Measurements from ENCODE around the gene COMP. TPM values are rescaled to one million over a fixed set of nuclear protein-coding genes. Genes with fewer than 3 reads are reported as not detected.
"Not testable (repeated sequence)": the region's sequence is repeated elsewhere in the genome, so short reads cannot be mapped to it uniquely, and the experiment has no call there.

COMP gene
- total RNA-seq: under 0.01 TPM

DNA sequence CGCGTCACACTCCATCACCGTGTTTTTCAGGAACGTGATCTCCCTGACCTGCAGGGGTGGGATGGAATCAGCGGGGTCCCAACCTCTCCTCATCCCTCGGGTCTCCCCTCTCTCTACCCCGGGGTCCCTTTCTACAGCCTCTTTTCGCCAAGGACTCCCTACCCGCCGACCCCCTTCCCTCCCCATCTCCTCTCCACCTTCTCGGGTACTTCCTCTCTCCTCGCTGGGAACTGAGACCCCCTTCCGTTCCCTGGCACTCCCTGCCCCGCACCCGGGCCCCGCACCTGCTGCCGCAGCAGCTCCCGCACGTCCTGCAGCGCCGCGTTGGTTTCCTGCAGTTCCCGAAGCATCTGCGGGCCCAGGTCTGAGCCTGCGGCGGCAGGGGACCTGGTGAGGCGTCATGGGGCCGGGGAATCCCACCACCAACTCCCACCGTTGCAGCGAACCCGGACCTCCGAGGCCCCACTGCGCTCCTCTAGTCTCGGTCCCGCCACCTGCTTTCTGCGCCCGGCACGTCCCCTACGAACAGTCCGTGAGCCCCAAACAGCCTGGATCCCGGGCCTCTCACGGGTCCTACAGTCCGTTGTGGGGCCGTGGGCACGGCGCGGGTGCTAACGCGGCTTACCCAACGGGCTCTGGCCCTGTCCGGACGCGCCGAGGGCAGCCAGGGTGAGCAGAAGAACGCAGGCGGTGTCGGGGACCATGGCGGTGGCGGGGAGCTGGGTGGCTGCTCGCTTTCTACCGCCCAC, at the start of gene COMP:
Gene COMP (minus strand): TSS at position 740 of the 749 bp plus-strand sequence. CDS start 36 bp downstream, at position 704.
- peak in 1 of 3 donors; percentile 18 for DNase-seq (ENCODE audit: low read depth in 2 of 3, low spot score in 2 of 3)

DNA sequence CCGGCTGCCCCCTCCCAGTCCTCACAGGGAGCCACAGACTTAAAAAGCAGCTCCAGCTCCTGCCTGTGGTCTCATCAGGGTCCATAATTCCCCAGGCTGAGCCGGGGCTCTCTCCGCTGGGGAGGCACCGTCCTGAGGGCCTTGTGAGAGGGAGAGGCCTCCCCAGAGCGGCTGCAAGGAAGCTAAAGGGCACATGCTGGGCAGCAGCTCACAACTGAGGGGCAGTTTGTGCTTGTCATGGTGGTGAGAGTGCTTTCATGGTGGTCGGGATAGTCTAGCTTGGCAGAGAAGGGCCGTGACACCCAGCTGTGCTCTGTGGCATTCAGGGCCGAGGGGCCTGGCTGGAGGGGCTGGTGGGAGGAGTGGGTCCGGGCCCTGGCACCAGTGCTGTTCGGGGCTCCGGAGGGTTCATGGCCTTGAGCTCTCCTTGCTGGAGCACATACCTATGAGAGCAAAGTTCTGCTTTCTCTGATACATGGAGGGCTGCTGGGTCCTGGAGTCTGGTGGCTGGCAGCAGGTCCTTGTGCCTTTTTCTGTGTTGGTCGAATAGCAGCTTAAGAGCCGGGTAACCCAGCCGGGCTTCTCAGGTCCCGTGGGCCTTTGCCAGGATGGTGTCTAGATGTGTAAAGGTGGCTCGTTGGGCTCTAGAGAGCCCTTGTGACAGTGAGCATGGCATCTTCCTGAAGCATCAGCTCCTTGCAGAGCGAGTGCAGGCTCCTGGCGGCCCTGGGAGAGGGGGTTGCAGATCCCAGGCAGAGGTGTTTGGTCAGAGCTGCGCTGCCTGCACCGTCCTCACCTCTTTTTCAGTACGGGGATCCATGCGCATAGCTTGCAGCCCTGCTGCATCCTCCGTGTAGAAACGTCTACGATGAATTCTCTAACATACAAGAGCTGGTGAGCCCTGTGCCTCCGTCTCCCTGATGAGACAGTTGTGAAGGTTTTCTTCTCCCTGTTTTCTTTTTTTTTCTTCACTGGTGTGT, 49.5 kb upstream of the COMP start:
- no peak for DNase-seq (ENCODE audit: low read depth in 2 of 3, low spot score in 2 of 3)

GRCh38 chr19:18839465-18840287, 48.6 kb upstream of the COMP start:
- DNase-seq (ENCODE audit: low read depth in 2 of 3, low spot score in 2 of 3): no peak

DNA sequence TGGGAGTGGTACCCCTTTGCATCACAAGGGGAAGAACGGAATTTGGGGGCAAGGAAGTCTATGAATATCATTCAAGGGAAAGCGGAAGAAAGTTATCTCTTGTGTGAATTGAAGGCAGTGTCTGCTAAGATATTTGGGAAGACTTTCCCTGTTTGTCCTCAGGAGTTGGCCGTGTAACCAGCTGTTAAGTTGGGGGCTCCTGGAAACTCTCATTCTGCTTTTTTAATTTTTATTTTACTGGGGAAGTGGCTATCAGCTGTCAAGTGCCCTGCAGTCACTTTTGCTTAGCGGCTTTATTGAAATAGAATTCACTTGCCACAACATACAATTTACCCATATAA, 43.5 kb upstream of the COMP start:
- no peak for DNase-seq (ENCODE audit: low read depth in 2 of 3, low spot score in 2 of 3)

GRCh38 chr19:18833849-18834643, 42.9 kb upstream of the COMP start:
- no peak for DNase-seq (ENCODE audit: low read depth in 2 of 3, low spot score in 2 of 3)

- DNase-seq (ENCODE audit: low read depth in 2 of 3, low spot score in 2 of 3): peak in 1 of 3 donors; percentile 11
These were observed 42.0 kb upstream of the COMP start for GRCh38 chr19:18833141-18833476.

GRCh38 chr19:18832306-18833140, 41.4 kb upstream of the COMP start:
- peak in 2 of 3 donors; percentile 24 to 46 for DNase-seq (ENCODE audit: low read depth in 2 of 3, low spot score in 2 of 3)

- peak; percentile 92 to 96 (median 96) for DNase-seq (ENCODE audit: low read depth in 2 of 3, low spot score in 2 of 3)
These were observed 40.6 kb upstream of the COMP start, which contains the start of gene UPF1 for GRCh38 chr19:18831524-18832305. TSS of gene UPF1 (plus strand) at chr19:18831959. CDS start at chr19:18832210, 251 bp downstream.

DNA sequence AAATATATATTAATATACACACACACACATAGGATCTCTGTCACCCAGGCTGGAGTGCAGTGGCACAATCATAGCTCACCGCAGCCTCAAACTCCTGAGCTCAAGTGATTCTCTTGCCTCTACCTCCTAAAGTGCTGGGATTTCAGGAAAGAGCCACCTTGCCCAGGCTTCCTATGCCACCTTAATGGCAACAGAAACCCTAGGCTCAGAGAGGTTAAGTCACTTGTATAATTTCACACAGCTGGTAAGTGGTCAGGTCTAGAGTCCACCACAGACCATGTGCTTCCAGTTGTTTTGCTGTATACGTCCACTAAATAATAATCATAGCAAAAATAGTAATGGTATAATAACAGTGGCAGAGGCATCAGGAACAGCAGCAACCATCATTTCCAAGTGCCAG, 39.4 kb upstream of the COMP start:
- no peak for DNase-seq (ENCODE audit: low read depth in 2 of 3, low spot score in 2 of 3)

GRCh38 chr19:18828786-18829185, 37.7 kb upstream of the COMP start:
- DNase-seq (ENCODE audit: low read depth in 2 of 3, low spot score in 2 of 3): no peak

DNA sequence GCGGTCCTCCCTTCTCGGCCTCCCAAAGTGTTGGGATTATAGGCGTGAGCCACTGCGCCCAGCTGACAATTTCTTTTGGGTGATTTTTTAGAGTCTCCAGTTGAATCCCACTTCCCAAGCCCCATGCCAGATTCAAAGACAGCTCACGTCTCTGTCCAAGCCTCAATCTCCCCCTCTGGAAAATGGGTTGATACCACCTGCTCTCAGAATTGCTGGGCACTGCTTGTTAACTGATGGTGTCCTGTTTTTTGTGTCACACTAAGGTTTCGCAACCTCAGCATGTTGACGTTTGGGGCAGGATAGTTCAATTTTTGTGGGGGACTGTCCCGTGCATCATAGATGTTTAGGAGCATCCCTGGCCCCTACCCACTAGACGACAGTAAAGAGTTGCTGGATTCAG, 26.5 kb upstream of the COMP start:
- no peak for DNase-seq (ENCODE audit: low read depth in 2 of 3, low spot score in 2 of 3)

- not testable (repeated sequence) for DNase-seq (ENCODE audit: low read depth in 2 of 3, low spot score in 2 of 3)
These were observed 25.5 kb upstream of the COMP start for GRCh38 chr19:18816645-18817044.

DNA sequence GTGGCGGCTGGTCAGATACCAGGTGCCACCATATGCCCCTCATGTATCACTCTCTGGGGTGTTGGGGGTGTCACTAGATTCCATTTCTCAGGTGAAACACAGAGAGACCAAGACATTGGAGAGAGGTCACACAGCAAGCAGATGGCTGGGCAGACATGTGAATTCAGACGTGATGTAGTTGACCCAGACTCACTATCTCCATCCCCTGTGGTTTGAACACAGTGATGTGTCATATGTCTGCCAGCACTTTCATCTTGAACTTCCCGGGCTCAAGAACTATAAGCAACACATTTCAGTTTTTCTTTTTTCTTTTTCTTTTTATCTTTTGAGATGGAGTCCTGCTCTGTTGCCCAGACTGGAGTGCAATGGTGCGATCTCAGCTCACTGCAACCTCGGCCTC, 24.6 kb upstream of the COMP start:
- DNase-seq (ENCODE audit: low read depth in 2 of 3, low spot score in 2 of 3): no peak

- DNase-seq (ENCODE audit: low read depth in 2 of 3, low spot score in 2 of 3): no peak
These were observed 23.0 kb upstream of the COMP start for GRCh38 chr19:18814063-18814462.

DNA sequence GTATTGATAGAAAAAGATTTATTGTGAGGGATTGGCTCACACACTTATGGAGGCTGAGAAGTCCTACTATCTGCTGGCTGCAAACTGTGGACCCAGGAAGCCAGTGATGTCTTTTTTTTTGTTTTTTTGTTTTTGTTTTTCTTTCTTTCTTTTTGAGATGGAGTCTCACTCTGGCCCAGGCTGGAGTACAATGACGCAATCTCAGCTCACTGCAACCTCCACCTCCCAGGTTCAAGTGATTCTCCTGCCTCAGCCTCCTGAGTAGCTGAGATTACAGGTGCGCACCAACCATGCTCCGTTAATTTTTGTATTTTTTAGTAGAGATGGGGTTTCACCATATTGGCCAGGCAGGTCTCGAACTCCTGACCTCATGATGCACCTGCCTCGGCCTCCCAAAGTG, 20.5 kb upstream of the COMP start:
- DNase-seq (ENCODE audit: low read depth in 2 of 3, low spot score in 2 of 3): not testable (repeated sequence)

DNA sequence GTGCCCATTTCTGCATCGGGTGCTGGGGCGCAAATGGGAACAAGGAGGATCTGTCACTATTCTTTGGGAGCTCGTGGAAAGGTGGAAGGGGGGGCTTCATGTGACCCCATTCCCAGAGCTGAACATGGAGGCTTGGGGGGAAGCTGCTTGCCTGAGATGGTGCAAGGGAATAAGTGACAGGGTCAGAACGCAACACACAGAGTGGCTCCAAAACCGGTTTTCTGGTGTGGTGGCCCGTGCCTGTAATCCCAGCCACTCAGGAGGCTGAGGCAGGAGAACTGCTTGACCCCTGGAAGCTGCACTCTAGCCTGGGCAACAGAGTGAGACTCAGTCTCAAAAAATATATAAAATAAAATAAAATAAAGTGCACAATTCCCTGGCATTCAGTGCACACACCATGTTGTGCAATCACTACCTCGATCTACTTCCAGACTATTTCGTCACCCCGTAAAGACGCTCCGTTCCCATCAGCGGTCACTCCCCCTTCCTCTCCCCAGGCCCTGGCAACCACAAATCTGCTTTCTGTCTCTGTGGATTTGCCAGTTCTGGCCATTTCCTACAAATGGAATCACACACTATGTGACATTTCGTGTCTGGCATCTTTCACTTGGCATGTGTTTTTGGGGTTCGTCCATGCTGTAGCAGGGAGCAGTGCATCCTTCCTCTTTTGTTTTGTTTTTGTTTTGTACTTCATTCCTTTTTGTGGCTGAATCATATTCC, 18.2 kb upstream of the COMP start:
- DNase-seq (ENCODE audit: low read depth in 2 of 3, low spot score in 2 of 3): no peak

GRCh38 chr19:18807861-18808331, 16.8 kb upstream of the COMP start:
- no peak for DNase-seq (ENCODE audit: low read depth in 2 of 3, low spot score in 2 of 3)

- DNase-seq (ENCODE audit: low read depth in 2 of 3, low spot score in 2 of 3): no peak
These were observed 13.5 kb upstream of the COMP start for GRCh38 chr19:18804643-18805042.
